ENCODE measurements around the gene ZNF570. TPM values are rescaled to one million over a fixed set of nuclear protein-coding genes. Genes with fewer than 3 reads are reported as not detected.

Gene ZNF570
- 7.9 TPM for polyA plus RNA-seq (2013)

- Histone ChIP-seq H3K4me1 (ENCODE audit: control extremely low read depth in 1 of 4, control insufficient read depth in 4 of 4, insufficient read depth in 4 of 4, low read length in 3 of 4) (peaks cover 5 to 31% (median 23%) of the 10 kb centered on the region in 4 experiments), H3K36me3 (ENCODE audit: control insufficient read depth in 4 of 4, insufficient read depth in 4 of 4, low read length in 3 of 4) (peaks cover 9 to 33% (median 19%) of the 10 kb centered on the region in 4 experiments), H3K27ac (ENCODE audit: insufficient read depth in 1 of 2, low read depth in 1 of 2, low read length in 2 of 2, poor library complexity in 1 of 2, severe bottlenecking in 2 of 2) (peak within 1 kb of the TSS; percentile 75 to 90), H3K27me3 (replicated peaks in 2 of 5; ENCODE audit: control insufficient read depth in 4 of 5, insufficient read depth in 5 of 5, low read length in 4 of 5) (no peaks in the 10 kb centered on the region), H3K4me3 (ENCODE audit: control insufficient read depth in 1 of 7, extremely low read depth in 1 of 7, insufficient read depth in 4 of 7, low read depth in 2 of 7, low read length in 6 of 7) (peak within 1 kb of the TSS; percentile 72 to 95 (median 89)), H3K9me3 (ENCODE audit: control extremely low read depth in 1 of 5, control insufficient read depth in 4 of 5, insufficient read depth in 2 of 5, low read depth in 1 of 5, low read length in 4 of 5) (peaks cover 2 to 37% (median 23%) of the 10 kb centered on the region in 5 experiments)
- DNase-seq, result peak; percentile 91 to 97 (median 95)
- CTCF ChIA-PET, result no interaction called here
- WGBS (ENCODE audit: insufficient coverage), result 0% methylated on average over 60 of the region's 63 CpGs
- POLR2A ChIA-PET, result interaction anchor here (1.0 kb wide), 1 partner anchor 38 kb away, joined by 3 read pairs; the partner anchor contains the start of gene ZNF793
These were observed at the start of gene ZNF570 for GRCh38 chr19:37468961-37469777. TSS of gene ZNF570 (plus strand) at chr19:37469356. CDS start at chr19:37470355, 999 bp downstream.

DNA sequence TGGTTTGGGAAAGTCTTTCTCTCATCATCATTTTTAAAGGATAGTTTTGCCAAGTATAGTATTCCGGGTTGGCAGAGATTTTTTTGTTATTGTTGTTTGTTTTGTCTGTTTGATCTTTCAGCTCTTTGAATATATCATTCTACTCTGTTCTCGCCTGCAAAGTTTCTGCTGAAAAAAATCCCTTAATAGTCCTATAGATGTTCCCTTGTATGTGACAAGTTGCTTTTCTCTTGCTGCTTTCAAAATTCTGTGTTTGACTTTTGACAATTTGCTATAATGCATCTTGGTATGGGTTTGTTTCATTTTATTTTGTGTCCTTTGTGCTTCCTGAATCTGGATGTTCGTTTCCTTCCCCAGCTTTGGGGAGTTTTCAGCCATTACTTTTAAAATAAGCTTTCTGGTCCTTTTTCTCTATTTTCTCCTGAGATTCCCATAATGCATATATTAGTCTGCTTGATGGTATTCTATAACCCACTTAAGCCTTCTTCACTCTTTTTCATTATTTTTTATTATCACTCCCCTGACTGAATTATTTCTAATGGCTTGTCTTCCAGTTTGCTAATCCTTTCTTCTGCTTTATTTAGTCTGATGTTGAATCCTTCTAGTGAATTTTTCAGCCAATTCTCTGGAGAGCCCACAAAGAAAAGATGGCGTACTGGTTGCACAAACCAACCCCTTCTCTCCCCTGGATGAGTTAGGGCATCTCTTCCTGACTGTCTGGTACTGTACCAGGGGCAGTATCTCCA is 16.5 kb upstream of the ZNF570 start:
- H3K9me3 ChIP-seq (ENCODE audit: control extremely low read depth in 1 of 5, control insufficient read depth in 4 of 5, insufficient read depth in 2 of 5, low read depth in 1 of 5, low read length in 4 of 5), result peaks cover 26 to 93% (median 38%) of the 10 kb centered on the region in 5 experiments
- no peak overlapping the region for H3K27ac ChIP-seq (ENCODE audit: insufficient read depth in 1 of 2, low read depth in 1 of 2, low read length in 2 of 2, poor library complexity in 1 of 2, severe bottlenecking in 2 of 2)
- H3K27me3 ChIP-seq (replicated peaks in 2 of 5; ENCODE audit: control insufficient read depth in 4 of 5, insufficient read depth in 5 of 5, low read length in 4 of 5), result no peaks in the 10 kb centered on the region
- WGBS (ENCODE audit: insufficient coverage), result 100% methylated on average over 1 of the region's 4 CpGs
- DNase-seq, result no peak
- H3K4me1 ChIP-seq (ENCODE audit: control extremely low read depth in 1 of 4, control insufficient read depth in 4 of 4, insufficient read depth in 4 of 4, low read length in 3 of 4), result no peaks in the 10 kb centered on the region
- CTCF ChIA-PET, result no interaction called here
- H3K4me3 ChIP-seq (ENCODE audit: control insufficient read depth in 1 of 7, extremely low read depth in 1 of 7, insufficient read depth in 4 of 7, low read depth in 2 of 7, low read length in 6 of 7), result peak overlapping the region in 1 of 7 experiments; percentile 53
- POLR2A ChIA-PET, result no interaction called here
- H3K36me3 ChIP-seq (ENCODE audit: control insufficient read depth in 4 of 4, insufficient read depth in 4 of 4, low read length in 3 of 4), result peaks cover 12 to 39% (median 19%) of the 10 kb centered on the region in 4 experiments

GRCh38 chr19:37466277-37466797 is 2.8 kb upstream of the ZNF570 start:
- Histone ChIP-seq H3K4me3 (ENCODE audit: control insufficient read depth in 1 of 7, extremely low read depth in 1 of 7, insufficient read depth in 4 of 7, low read depth in 2 of 7, low read length in 6 of 7) (peak overlapping the region; percentile 66 to 95 (median 89)), H3K9me3 (ENCODE audit: control extremely low read depth in 1 of 5, control insufficient read depth in 4 of 5, insufficient read depth in 2 of 5, low read depth in 1 of 5, low read length in 4 of 5) (peaks cover 4 to 35% (median 14%) of the 10 kb centered on the region in 5 experiments), H3K27ac (ENCODE audit: insufficient read depth in 1 of 2, low read depth in 1 of 2, low read length in 2 of 2, poor library complexity in 1 of 2, severe bottlenecking in 2 of 2) (peak overlapping the region; percentile 58 to 86), H3K27me3 (replicated peaks in 2 of 5; ENCODE audit: control insufficient read depth in 4 of 5, insufficient read depth in 5 of 5, low read length in 4 of 5) (no peaks in the 10 kb centered on the region), H3K36me3 (ENCODE audit: control insufficient read depth in 4 of 4, insufficient read depth in 4 of 4, low read length in 3 of 4) (peaks cover 14 to 36% (median 29%) of the 10 kb centered on the region in 4 experiments), H3K4me1 (ENCODE audit: control extremely low read depth in 1 of 4, control insufficient read depth in 4 of 4, insufficient read depth in 4 of 4, low read length in 3 of 4) (peaks cover 5 to 31% (median 23%) of the 10 kb centered on the region in 4 experiments)
- ChIA-PET CTCF (interaction anchor here (1.5 kb wide), 1 partner anchor 12 kb away, joined by 7 read pairs; no protein-coding TSS in a partner anchor), POLR2A (interaction anchor here (1.5 to 1.6 kb wide), 2 partner anchors 40 to 1252 kb away, joined by 4 to 6 read pairs; partner anchors contain the start of genes ZNF146, ZNF565 and ZNF793)
- 45% methylated on average over 16 of the region's 25 CpGs for WGBS (ENCODE audit: insufficient coverage)
- DNase-seq, result no peak

- no peaks in the 10 kb centered on the region for H3K27me3 ChIP-seq (replicated peaks in 2 of 5; ENCODE audit: control insufficient read depth in 4 of 5, insufficient read depth in 5 of 5, low read length in 4 of 5)
- H3K27ac ChIP-seq (ENCODE audit: insufficient read depth in 1 of 2, low read depth in 1 of 2, low read length in 2 of 2, poor library complexity in 1 of 2, severe bottlenecking in 2 of 2), result peak within 1 kb of the TSS; percentile 58 to 90
- CTCF ChIA-PET, result no interaction called here
- peaks cover 5 to 31% (median 23%) of the 10 kb centered on the region in 4 experiments for H3K4me1 ChIP-seq (ENCODE audit: control extremely low read depth in 1 of 4, control insufficient read depth in 4 of 4, insufficient read depth in 4 of 4, low read length in 3 of 4)
- POLR2A ChIA-PET, result interaction anchor here (1.5 to 1.6 kb wide), 2 partner anchors 39 to 1252 kb away, joined by 4 to 6 read pairs; partner anchors contain the start of genes ZNF146, ZNF565 and ZNF793
- H3K36me3 ChIP-seq (ENCODE audit: control insufficient read depth in 4 of 4, insufficient read depth in 4 of 4, low read length in 3 of 4), result peaks cover 11 to 36% (median 26%) of the 10 kb centered on the region in 4 experiments
- peak within 1 kb of the TSS; percentile 66 to 95 (median 89) for H3K4me3 ChIP-seq (ENCODE audit: control insufficient read depth in 1 of 7, extremely low read depth in 1 of 7, insufficient read depth in 4 of 7, low read depth in 2 of 7, low read length in 6 of 7)
- peak; percentile 95 to 98 (median 96) for DNase-seq
- H3K9me3 ChIP-seq (ENCODE audit: control extremely low read depth in 1 of 5, control insufficient read depth in 4 of 5, insufficient read depth in 2 of 5, low read depth in 1 of 5, low read length in 4 of 5), result peaks cover 4 to 33% (median 11%) of the 10 kb centered on the region in 5 experiments
- 0% methylated on average over 57 of the region's 62 CpGs for WGBS (ENCODE audit: insufficient coverage)
These were observed 2.2 kb upstream of the ZNF570 start, which contains the start of gene ZNF569 for GRCh38 chr19:37466798-37467607. TSS of gene ZNF569 (minus strand) at chr19:37467444. CDS start at chr19:37444921, 22,523 bp downstream.

GRCh38 chr19:37467608-37468090 is 1.5 kb upstream of the ZNF570 start:
- Histone ChIP-seq H3K27me3 (replicated peaks in 2 of 5; ENCODE audit: control insufficient read depth in 4 of 5, insufficient read depth in 5 of 5, low read length in 4 of 5) (no peaks in the 10 kb centered on the region), H3K36me3 (ENCODE audit: control insufficient read depth in 4 of 4, insufficient read depth in 4 of 4, low read length in 3 of 4) (peaks cover 11 to 35% (median 22%) of the 10 kb centered on the region in 4 experiments), H3K9me3 (ENCODE audit: control extremely low read depth in 1 of 5, control insufficient read depth in 4 of 5, insufficient read depth in 2 of 5, low read depth in 1 of 5, low read length in 4 of 5) (peaks cover 2 to 31% (median 10%) of the 10 kb centered on the region in 5 experiments), H3K27ac (ENCODE audit: insufficient read depth in 1 of 2, low read depth in 1 of 2, low read length in 2 of 2, poor library complexity in 1 of 2, severe bottlenecking in 2 of 2) (peak overlapping the region in 1 of 2 experiments; percentile 86), H3K4me3 (ENCODE audit: control insufficient read depth in 1 of 7, extremely low read depth in 1 of 7, insufficient read depth in 4 of 7, low read depth in 2 of 7, low read length in 6 of 7) (peak overlapping the region; percentile 66 to 95 (median 89)), H3K4me1 (ENCODE audit: control extremely low read depth in 1 of 4, control insufficient read depth in 4 of 4, insufficient read depth in 4 of 4, low read length in 3 of 4) (peaks cover 5 to 31% (median 23%) of the 10 kb centered on the region in 4 experiments)
- ChIA-PET CTCF (no interaction called here), POLR2A (interaction anchor here (1.5 to 1.6 kb wide), 2 partner anchors 39 to 1253 kb away, joined by 4 to 6 read pairs; partner anchors contain the start of genes ZNF146, ZNF565 and ZNF793)
- 63% methylated on average over 17 of the region's 18 CpGs for WGBS (ENCODE audit: insufficient coverage)
- no peak for DNase-seq

GRCh38 chr19:37470216-37470615 is 1.1 kb downstream of the ZNF570 start:
- ChIA-PET POLR2A (no interaction called here), CTCF (interaction anchor here (0.6 kb wide), 1 partner anchor 23 kb away, joined by 3 read pairs; no protein-coding TSS in a partner anchor)
- no peaks in the 10 kb centered on the region for H3K27me3 ChIP-seq (replicated peaks in 2 of 5; ENCODE audit: control insufficient read depth in 4 of 5, insufficient read depth in 5 of 5, low read length in 4 of 5)

More at GRCh38 chr19:37470216-37470615, 1.1 kb downstream of the ZNF570 start:
- WGBS (ENCODE audit: insufficient coverage), result 89% methylated on average over 3 of the region's 4 CpGs
- no peak for DNase-seq
- peaks cover 5 to 31% (median 23%) of the 10 kb centered on the region in 4 experiments for H3K4me1 ChIP-seq (ENCODE audit: control extremely low read depth in 1 of 4, control insufficient read depth in 4 of 4, insufficient read depth in 4 of 4, low read length in 3 of 4)
- peaks cover 1 to 32% (median 21%) of the 10 kb centered on the region in 5 experiments for H3K9me3 ChIP-seq (ENCODE audit: control extremely low read depth in 1 of 5, control insufficient read depth in 4 of 5, insufficient read depth in 2 of 5, low read depth in 1 of 5, low read length in 4 of 5)
- no peak overlapping the region for H3K27ac ChIP-seq (ENCODE audit: insufficient read depth in 1 of 2, low read depth in 1 of 2, low read length in 2 of 2, poor library complexity in 1 of 2, severe bottlenecking in 2 of 2)
- H3K4me3 ChIP-seq (ENCODE audit: control insufficient read depth in 1 of 7, extremely low read depth in 1 of 7, insufficient read depth in 4 of 7, low read depth in 2 of 7, low read length in 6 of 7), result peak overlapping the region in 5 of 7 experiments; percentile 82 to 95 (median 89)
- H3K36me3 ChIP-seq (ENCODE audit: control insufficient read depth in 4 of 4, insufficient read depth in 4 of 4, low read length in 3 of 4), result peaks cover 2 to 31% (median 11%) of the 10 kb centered on the region in 4 experiments
